SHP77 treated with DMSO at 0.1 percent for 48 hours (cell line): ENCODE measurements around the gene PPARD.
"Not testable (repeated sequence)": the region's sequence is repeated elsewhere in the genome, so short reads cannot be mapped to it uniquely, and the experiment has no call there.

ENCODE experiments used
- DNase-seq: peaks from one replicate; lab custom pipeline; 2025; lab: John Stamatoyannopoulos, UW

PPARD gene

GRCh38 chr6:35312076-35312800 is 30.1 kb upstream of the PPARD start:
- DNase-seq = no peak

- DNase-seq = no peak
Observed at GRCh38 chr6:35312807-35313206, 29.6 kb upstream of the PPARD start.

GRCh38 chr6:35317483-35318195 is 24.7 kb upstream of the PPARD start:
- no peak for DNase-seq

GRCh38 chr6:35318196-35319171 is 23.9 kb upstream of the PPARD start:
- peak; percentile 24 for DNase-seq

GRCh38 chr6:35319346-35320030 is 22.9 kb upstream of the PPARD start:
- DNase-seq = no peak

- no peak for DNase-seq
Observed at GRCh38 chr6:35320031-35320410, 22.3 kb upstream of the PPARD start.

GRCh38 chr6:35321091-35321490 is 21.3 kb upstream of the PPARD start:
- no peak for DNase-seq

- peak; percentile 52 for DNase-seq
Observed at GRCh38 chr6:35327349-35328027, 14.9 kb upstream of the PPARD start.

GRCh38 chr6:35328108-35328723 is 14.1 kb upstream of the PPARD start:
- DNase-seq = no peak

GRCh38 chr6:35328965-35329364 is 13.4 kb upstream of the PPARD start:
- not testable (repeated sequence) for DNase-seq

- no peak for DNase-seq
Observed at GRCh38 chr6:35330541-35331119, 11.7 kb upstream of the PPARD start.

- DNase-seq = peak; percentile 72
Observed at GRCh38 chr6:35332074-35332887, 10.1 kb upstream of the PPARD start.

GRCh38 chr6:35341557-35341956 is 801 bp upstream of the PPARD start:
- no peak for DNase-seq

GRCh38 chr6:35343092-35343834 is 905 bp downstream of the PPARD start:
- no peak for DNase-seq

GRCh38 chr6:35343835-35344550 is 1.6 kb downstream of the PPARD start:
- DNase-seq = no peak

- no peak for DNase-seq
Observed at GRCh38 chr6:35351422-35351821, 9.1 kb downstream of the PPARD start.

GRCh38 chr6:35352735-35353134 is 10.4 kb downstream of the PPARD start:
- no peak for DNase-seq
